ENCODE results near the gene GLG1.
"Not testable (repeated sequence)": the region's sequence is repeated elsewhere in the genome, so short reads cannot be mapped to it uniquely, and the experiment has no call there.

The GLG1 gene

DNA sequence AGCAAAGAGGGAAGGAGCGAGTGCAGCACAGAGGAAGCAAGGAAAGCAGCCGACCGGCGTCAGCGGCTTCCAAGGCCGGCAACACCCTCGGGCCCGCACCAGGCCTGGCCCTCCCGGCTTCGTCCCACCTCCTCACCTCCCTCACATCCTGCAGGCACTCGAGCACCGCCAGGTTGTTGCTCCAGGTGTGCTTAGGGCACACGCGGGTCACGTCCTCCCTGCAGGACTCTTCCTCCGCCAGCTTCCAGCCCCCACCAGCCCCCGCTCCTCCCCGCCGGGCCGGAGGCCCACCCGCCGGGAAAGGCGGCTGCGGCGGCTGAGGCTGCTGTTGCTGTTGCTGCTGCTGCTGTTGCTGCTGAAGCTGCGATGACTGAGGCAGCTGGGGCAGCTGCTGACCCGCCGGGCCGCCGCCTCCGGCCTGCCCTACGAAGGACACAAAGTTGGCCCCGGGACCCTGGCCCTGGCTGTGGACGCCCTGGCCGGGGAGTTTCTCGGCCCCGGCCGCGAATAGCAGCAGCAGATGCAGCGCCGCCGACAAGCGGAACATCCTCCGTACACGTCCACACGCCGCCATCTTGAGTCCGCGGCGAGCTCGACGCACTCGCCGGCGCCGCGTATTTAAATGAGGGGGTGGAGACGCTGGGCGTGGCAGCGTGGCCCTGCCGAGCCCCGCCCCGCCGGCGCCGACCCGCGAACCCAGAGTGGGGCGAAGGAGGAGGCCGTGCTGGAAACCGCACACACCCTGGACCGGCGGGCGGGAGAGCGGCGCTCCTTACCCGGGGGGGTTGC lies at the start of gene GLG1:
GLG1 (minus strand) TSS at position 594 of the 789 bp plus-strand sequence; CDS start at position 574, 20 bp downstream.
- Histone ChIP-seq H3K27me3 (ENCODE audit: control insufficient read depth in 5 of 5, insufficient read depth in 4 of 5, low read length in 5 of 5) (no peaks in the 10 kb centered on the region), H3K4me3 (ENCODE audit: low read depth in 1 of 5, low read length in 5 of 5) (peak within 1 kb of the TSS; percentile 77 to 95 (median 94)), H3K27ac (ENCODE audit: low read depth, low read length) (peak within 1 kb of the TSS; percentile 85), H3K9ac (ENCODE audit: low read length in 5 of 5) (peak within 1 kb of the TSS; percentile 6 to 95 (median 85)), H3K9me3 (ENCODE audit: control insufficient read depth in 5 of 5, low read length in 5 of 5) (no peaks in the 10 kb centered on the region), H3K4me1 (ENCODE audit: control insufficient read depth in 5 of 5, insufficient read depth in 5 of 5, low read length in 5 of 5) (peaks cover 2 to 43% (median 39%) of the 10 kb centered on the region in 5 donors), H3K36me3 (ENCODE audit: control insufficient read depth in 5 of 5, insufficient read depth in 5 of 5, low read length in 5 of 5) (no peaks in the 10 kb centered on the region)

GRCh38 chr16:74654536-74655050 lies 47.7 kb upstream of the GLG1 start:
- Histone ChIP-seq H3K27ac (ENCODE audit: low read depth, low read length) (no peak overlapping the region), H3K36me3 (ENCODE audit: control insufficient read depth in 5 of 5, insufficient read depth in 5 of 5, low read length in 5 of 5) (peaks cover 8 to 36% (median 32%) of the 10 kb centered on the region in 5 donors), H3K4me3 (ENCODE audit: low read depth in 1 of 5, low read length in 5 of 5) (no peak overlapping the region), H3K27me3 (ENCODE audit: control insufficient read depth in 5 of 5, insufficient read depth in 4 of 5, low read length in 5 of 5) (no peaks in the 10 kb centered on the region), H3K4me1 (ENCODE audit: control insufficient read depth in 5 of 5, insufficient read depth in 5 of 5, low read length in 5 of 5) (peaks cover 0 to 13% (median 2%) of the 10 kb centered on the region in 5 donors), H3K9ac (ENCODE audit: low read length in 5 of 5) (no peak overlapping the region), H3K9me3 (ENCODE audit: control insufficient read depth in 5 of 5, low read length in 5 of 5) (no peaks in the 10 kb centered on the region)

DNA sequence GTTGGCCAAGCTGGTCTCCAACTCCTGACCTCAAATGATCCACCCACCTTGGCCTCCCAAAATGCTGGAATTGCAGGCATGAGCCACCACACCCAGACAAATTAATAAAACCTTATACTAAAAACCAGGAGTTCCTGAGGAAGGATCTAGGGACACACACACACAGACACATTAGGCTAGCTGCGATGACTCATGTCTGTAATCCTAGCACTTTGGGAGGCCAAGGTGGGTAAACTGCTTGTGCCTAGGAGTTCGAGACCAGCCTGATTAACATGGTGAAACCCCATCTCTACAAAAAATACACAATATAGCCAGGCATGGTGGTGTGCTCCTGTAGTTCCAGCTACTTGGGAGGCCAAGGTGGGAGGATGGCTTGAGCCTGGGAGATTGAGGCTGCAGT lies 46.0 kb upstream of the GLG1 start:
- not testable (repeated sequence) for H3K9me3 ChIP-seq (ENCODE audit: control insufficient read depth in 5 of 5, low read length in 5 of 5); H3K27me3 ChIP-seq (ENCODE audit: control insufficient read depth in 5 of 5, insufficient read depth in 4 of 5, low read length in 5 of 5); H3K4me3 ChIP-seq (ENCODE audit: low read depth in 1 of 5, low read length in 5 of 5); H3K9ac ChIP-seq (ENCODE audit: low read length in 5 of 5); H3K4me1 ChIP-seq (ENCODE audit: control insufficient read depth in 5 of 5, insufficient read depth in 5 of 5, low read length in 5 of 5); H3K27ac ChIP-seq (ENCODE audit: low read depth, low read length)
- H3K36me3 ChIP-seq (ENCODE audit: control insufficient read depth in 5 of 5, insufficient read depth in 5 of 5, low read length in 5 of 5) = peaks cover 15 to 40% (median 27%) of the 10 kb centered on the region in 5 donors

DNA sequence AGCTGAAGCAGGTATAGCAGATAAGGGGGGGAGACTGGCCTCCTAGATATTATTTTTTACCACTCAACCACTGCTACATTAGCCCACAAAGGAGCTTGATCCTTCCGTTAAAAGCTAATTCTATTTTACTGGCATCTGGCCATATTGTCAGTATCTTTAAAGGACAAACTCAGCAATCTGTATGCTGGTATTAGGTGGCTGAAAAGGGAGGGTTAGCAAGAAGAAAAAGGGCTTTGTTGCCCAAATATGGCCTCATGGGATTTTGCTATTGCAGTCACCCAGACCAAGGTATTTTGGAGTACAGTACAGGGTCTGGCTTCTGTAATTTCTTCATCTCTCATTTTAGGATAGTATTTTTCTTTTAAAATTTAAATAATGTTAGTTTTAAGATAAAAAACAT lies 45.3 kb upstream of the GLG1 start:
- no peak overlapping the region for H3K9ac ChIP-seq (ENCODE audit: low read length in 5 of 5)
- peaks cover 0 to 3% (median 0%) of the 10 kb centered on the region in 5 donors for H3K4me1 ChIP-seq (ENCODE audit: control insufficient read depth in 5 of 5, insufficient read depth in 5 of 5, low read length in 5 of 5)
- no peak overlapping the region for H3K27ac ChIP-seq (ENCODE audit: low read depth, low read length)
- H3K4me3 ChIP-seq (ENCODE audit: low read depth in 1 of 5, low read length in 5 of 5) = no peak overlapping the region
- no peaks in the 10 kb centered on the region for H3K9me3 ChIP-seq (ENCODE audit: control insufficient read depth in 5 of 5, low read length in 5 of 5)
- H3K36me3 ChIP-seq (ENCODE audit: control insufficient read depth in 5 of 5, insufficient read depth in 5 of 5, low read length in 5 of 5) = peaks cover 15 to 40% (median 27%) of the 10 kb centered on the region in 5 donors
- H3K27me3 ChIP-seq (ENCODE audit: control insufficient read depth in 5 of 5, insufficient read depth in 4 of 5, low read length in 5 of 5) = no peaks in the 10 kb centered on the region

DNA sequence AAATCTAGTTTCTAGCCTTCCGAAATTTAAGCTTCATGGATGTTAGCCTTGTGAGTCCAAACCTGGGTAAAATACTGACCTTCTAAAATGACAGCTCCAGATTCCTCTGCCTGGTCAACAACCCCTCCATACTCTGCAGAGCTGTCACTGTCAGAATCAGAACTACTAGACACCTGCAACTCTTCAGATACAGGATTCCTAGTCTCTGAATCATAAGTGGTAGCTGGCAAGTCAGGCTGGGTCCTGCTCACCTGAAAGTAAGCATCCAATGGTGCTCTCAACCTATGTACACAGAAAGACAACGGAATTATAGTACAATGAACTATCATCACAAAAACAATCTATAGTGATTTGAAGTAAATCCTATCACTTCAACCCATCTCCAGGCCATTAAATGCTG lies 44.9 kb upstream of the GLG1 start:
- Histone ChIP-seq H3K9me3 (ENCODE audit: control insufficient read depth in 5 of 5, low read length in 5 of 5) (no peaks in the 10 kb centered on the region), H3K4me1 (ENCODE audit: control insufficient read depth in 5 of 5, insufficient read depth in 5 of 5, low read length in 5 of 5) (peaks cover 0 to under 1% (median 0%) of the 10 kb centered on the region in 5 donors), H3K36me3 (ENCODE audit: control insufficient read depth in 5 of 5, insufficient read depth in 5 of 5, low read length in 5 of 5) (peaks cover 15 to 43% (median 24%) of the 10 kb centered on the region in 5 donors), H3K27ac (ENCODE audit: low read depth, low read length) (no peak overlapping the region), H3K27me3 (ENCODE audit: control insufficient read depth in 5 of 5, insufficient read depth in 4 of 5, low read length in 5 of 5) (no peaks in the 10 kb centered on the region), H3K4me3 (ENCODE audit: low read depth in 1 of 5, low read length in 5 of 5) (no peak overlapping the region), H3K9ac (ENCODE audit: low read length in 5 of 5) (no peak overlapping the region)

DNA sequence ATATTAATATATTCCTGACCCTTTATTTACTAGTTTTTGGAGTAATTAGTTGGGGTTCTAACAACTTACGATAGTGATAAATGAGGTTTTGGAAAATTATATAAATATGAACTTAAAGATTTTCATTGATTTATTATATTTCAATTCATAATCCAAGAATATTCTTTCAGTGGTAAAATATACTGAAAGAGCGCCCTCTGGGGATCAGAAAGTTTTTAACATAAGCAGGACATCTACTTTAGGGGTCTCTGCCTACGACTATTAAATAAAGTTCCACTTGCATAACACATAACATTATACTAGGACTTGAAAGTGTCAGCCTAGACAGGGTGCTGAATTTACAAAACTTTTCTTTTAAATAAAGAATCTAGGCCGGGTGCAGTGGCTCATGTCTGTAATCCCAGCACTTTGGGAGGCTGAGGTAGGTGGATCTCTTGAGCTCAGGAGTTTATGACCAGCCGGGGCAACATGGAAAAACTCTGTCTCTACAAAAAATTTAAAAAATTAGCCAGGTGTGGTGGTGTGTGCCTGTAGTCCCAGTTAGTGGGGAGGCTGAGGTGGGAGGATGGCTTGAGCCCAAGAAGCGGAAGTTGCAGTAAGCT lies 44.2 kb upstream of the GLG1 start:
- Histone ChIP-seq H3K4me1 (ENCODE audit: control insufficient read depth in 5 of 5, insufficient read depth in 5 of 5, low read length in 5 of 5) (no peaks in the 10 kb centered on the region), H3K36me3 (ENCODE audit: control insufficient read depth in 5 of 5, insufficient read depth in 5 of 5, low read length in 5 of 5) (peaks cover 15 to 49% (median 29%) of the 10 kb centered on the region in 5 donors), H3K4me3 (ENCODE audit: low read depth in 1 of 5, low read length in 5 of 5) (no peak overlapping the region), H3K9me3 (ENCODE audit: control insufficient read depth in 5 of 5, low read length in 5 of 5) (no peaks in the 10 kb centered on the region), H3K9ac (ENCODE audit: low read length in 5 of 5) (no peak overlapping the region), H3K27ac (ENCODE audit: low read depth, low read length) (no peak overlapping the region), H3K27me3 (ENCODE audit: control insufficient read depth in 5 of 5, insufficient read depth in 4 of 5, low read length in 5 of 5) (no peaks in the 10 kb centered on the region)

DNA sequence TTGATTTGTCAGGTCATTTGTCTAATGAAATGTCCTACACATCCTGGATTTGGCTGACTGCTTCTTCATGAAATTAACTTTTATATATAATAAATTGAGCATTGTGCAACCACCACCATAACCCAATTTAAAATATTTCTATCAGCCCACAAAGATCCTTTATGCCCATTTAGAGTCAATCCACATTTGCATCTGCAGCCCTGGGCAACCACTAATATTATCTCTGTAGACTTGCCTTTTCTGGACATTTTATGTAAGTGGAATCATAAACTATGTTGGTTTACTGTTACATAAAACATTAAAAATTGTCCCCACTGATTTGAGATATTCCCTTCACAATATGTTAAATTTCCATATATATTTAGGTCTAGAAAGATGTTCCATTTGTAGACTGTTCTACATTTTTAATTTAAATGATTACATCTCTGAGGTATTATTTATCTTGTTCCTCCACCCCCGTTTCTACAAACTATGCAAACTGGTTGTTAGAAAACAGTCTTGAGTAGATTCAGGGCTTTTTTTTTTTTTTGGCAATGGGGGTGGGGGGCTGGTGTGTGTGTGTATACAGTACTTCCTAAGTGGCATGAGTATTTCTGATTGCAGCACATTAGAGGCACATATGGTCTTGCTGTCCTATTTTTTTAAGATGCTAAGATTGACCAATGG lies 43.1 kb upstream of the GLG1 start:
- Histone ChIP-seq H3K4me1 (ENCODE audit: control insufficient read depth in 5 of 5, insufficient read depth in 5 of 5, low read length in 5 of 5) (no peaks in the 10 kb centered on the region), H3K36me3 (ENCODE audit: control insufficient read depth in 5 of 5, insufficient read depth in 5 of 5, low read length in 5 of 5) (peaks cover 18 to 55% (median 35%) of the 10 kb centered on the region in 5 donors), H3K9ac (ENCODE audit: low read length in 5 of 5) (no peak overlapping the region), H3K27ac (ENCODE audit: low read depth, low read length) (no peak overlapping the region), H3K27me3 (ENCODE audit: control insufficient read depth in 5 of 5, insufficient read depth in 4 of 5, low read length in 5 of 5) (no peaks in the 10 kb centered on the region), H3K9me3 (ENCODE audit: control insufficient read depth in 5 of 5, low read length in 5 of 5) (no peaks in the 10 kb centered on the region), H3K4me3 (ENCODE audit: low read depth in 1 of 5, low read length in 5 of 5) (no peak overlapping the region)

DNA sequence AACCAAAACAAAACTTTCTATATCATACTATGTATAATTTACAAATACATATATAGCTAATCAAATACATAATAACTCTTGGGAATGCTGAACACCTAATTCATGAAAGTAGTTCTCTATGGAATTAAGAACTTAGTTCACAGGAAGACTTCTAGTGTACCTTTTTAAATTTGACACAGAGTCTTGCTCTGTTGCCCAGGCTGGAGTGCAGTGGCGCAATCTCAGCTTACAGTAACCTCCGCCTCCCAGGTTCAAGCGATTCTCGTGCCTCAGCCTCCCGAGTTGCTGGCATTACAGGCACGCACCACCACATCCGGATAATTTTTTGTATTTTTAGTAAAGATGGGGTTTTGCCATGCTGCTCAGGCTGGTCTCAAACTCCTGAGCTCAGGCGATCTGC lies 35.1 kb upstream of the GLG1 start:
- H3K27ac ChIP-seq (ENCODE audit: low read depth, low read length) = no peak overlapping the region
- H3K4me1 ChIP-seq (ENCODE audit: control insufficient read depth in 5 of 5, insufficient read depth in 5 of 5, low read length in 5 of 5) = no peaks in the 10 kb centered on the region
- H3K9ac ChIP-seq (ENCODE audit: low read length in 5 of 5) = no peak overlapping the region
- no peaks in the 10 kb centered on the region for H3K27me3 ChIP-seq (ENCODE audit: control insufficient read depth in 5 of 5, insufficient read depth in 4 of 5, low read length in 5 of 5)
- peaks cover 27 to 64% (median 39%) of the 10 kb centered on the region in 5 donors for H3K36me3 ChIP-seq (ENCODE audit: control insufficient read depth in 5 of 5, insufficient read depth in 5 of 5, low read length in 5 of 5)
- no peaks in the 10 kb centered on the region for H3K9me3 ChIP-seq (ENCODE audit: control insufficient read depth in 5 of 5, low read length in 5 of 5)
- H3K4me3 ChIP-seq (ENCODE audit: low read depth in 1 of 5, low read length in 5 of 5) = no peak overlapping the region

DNA sequence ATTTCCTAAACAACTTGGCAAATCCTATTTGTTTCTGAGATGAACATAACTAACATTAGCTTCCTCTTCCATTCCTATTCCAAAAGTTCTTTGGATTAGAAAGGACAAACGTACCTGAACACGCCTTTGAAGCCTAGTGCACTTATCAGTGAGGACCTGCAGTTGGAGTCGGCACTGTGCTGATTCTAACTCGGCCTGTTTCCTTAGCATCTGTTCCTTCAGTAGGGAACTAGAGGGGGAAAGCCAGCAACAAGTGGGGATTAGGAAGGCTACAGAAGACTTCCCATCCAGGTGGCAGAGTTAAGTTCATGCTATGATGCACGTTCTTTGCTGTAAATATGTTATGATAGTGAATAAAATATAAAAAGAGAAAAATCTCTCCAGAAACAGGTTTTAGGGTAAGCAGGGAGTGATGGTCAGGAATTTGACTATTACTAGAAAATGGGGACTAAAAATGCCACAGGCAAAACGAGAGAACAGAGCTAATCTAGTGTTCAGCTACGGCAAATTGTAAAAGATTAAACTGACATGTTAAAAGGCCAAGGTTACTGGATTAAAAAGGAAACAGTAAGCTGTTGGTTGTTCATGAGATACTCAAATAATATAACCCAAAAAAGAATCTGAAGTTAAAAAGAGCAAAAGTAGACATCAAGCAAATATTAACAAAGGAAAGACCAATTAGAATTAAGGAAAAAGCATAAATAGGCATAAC lies 31.0 kb upstream of the GLG1 start:
- H3K27me3 ChIP-seq (ENCODE audit: control insufficient read depth in 5 of 5, insufficient read depth in 4 of 5, low read length in 5 of 5) = no peaks in the 10 kb centered on the region
- no peak overlapping the region for H3K4me3 ChIP-seq (ENCODE audit: low read depth in 1 of 5, low read length in 5 of 5)
- H3K36me3 ChIP-seq (ENCODE audit: control insufficient read depth in 5 of 5, insufficient read depth in 5 of 5, low read length in 5 of 5) = peaks cover 12 to 64% (median 37%) of the 10 kb centered on the region in 5 donors
- no peaks in the 10 kb centered on the region for H3K9me3 ChIP-seq (ENCODE audit: control insufficient read depth in 5 of 5, low read length in 5 of 5)
- no peak overlapping the region for H3K27ac ChIP-seq (ENCODE audit: low read depth, low read length)
- no peak overlapping the region for H3K9ac ChIP-seq (ENCODE audit: low read length in 5 of 5)
- no peaks in the 10 kb centered on the region for H3K4me1 ChIP-seq (ENCODE audit: control insufficient read depth in 5 of 5, insufficient read depth in 5 of 5, low read length in 5 of 5)
